ENCODE measurements around the gene DGKG.

DNA sequence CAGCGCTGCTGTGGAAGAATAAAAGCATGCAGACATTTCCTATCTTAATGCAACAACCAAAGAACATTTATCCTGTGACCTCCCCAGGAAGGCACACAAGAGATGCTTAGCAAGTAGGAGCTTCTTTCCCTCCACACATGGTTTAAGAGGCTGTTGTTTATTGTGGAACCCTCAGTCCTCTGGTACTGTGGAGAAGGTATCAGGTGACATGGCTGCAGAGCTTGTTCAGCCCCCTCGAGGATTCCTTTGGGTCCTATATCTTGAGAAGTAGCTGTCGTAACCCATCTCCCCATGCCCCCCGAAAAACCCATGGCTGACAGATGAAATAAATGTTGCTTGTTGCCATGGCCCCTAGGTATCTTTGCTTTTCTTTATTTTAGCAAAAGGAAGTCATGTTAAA, 232.8 kb downstream of the DGKG start:
- no peak for TF ChIP-seq ZNF274 (IDR thresholded peaks at IDR 0.05; ENCODE audit: low read depth, low read length)
- no peak for TF ChIP-seq SUZ12 (IDR thresholded peaks at IDR 0.05; ENCODE audit: extremely low read depth, insufficient read depth, insufficient read length)

All from NT2/D1 (cell line).